Activated T-cell treated with anti-CD3 and anti-CD28 coated beads for 1 hour (primary cell): Measurements from ENCODE around the gene ZDBF2.
"Not testable (repeated sequence)": the region's sequence is repeated elsewhere in the genome, so short reads cannot be mapped to it uniquely, and the experiment has no call there.

Source experiments
- DNase-seq: peaks from one replicate; pipeline ENCODE4 v3.0.0-alpha.2; 2020; ENCODE audit warnings: low read depth

ZDBF2 gene

DNA sequence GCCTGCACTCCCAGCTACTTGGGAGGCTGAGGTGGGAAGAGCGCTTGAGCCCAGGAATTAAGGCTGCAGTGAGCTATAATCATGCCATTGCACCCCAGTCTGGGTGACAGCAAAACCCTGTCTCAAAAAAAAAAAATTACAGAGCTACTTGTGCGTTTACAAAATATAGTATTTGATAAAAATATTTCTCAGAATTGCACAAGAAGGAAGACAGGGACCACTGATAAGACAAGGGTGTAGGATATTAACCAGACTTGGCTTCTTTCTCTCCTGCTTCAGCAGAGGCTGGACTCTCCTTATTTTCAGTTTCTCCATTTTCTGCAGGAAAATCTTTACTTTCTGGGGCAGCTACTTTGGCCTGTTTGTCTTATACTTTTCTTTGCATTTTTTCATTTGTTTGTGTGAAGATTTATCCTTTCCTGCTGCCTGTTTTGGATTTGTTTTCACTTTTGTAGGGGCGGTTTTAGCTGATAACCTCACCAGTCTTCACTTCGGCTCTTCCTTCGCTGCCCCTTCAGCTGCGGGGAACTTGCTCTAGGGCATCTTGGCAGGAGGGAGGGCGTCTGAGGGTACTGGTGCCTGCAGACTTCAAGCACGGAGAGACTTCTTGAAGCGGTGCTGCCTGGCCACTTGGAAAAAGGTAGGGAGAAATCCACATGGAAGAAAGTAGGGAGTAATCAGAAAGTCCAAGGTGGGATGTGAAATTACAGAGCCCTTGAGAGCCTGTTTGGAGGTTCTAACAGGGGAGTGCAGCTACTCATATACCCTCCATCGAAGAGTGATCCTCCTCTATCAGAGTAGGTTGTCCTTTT is 14.9 kb upstream of the ZDBF2 start:
- DNase-seq, result no peak

DNA sequence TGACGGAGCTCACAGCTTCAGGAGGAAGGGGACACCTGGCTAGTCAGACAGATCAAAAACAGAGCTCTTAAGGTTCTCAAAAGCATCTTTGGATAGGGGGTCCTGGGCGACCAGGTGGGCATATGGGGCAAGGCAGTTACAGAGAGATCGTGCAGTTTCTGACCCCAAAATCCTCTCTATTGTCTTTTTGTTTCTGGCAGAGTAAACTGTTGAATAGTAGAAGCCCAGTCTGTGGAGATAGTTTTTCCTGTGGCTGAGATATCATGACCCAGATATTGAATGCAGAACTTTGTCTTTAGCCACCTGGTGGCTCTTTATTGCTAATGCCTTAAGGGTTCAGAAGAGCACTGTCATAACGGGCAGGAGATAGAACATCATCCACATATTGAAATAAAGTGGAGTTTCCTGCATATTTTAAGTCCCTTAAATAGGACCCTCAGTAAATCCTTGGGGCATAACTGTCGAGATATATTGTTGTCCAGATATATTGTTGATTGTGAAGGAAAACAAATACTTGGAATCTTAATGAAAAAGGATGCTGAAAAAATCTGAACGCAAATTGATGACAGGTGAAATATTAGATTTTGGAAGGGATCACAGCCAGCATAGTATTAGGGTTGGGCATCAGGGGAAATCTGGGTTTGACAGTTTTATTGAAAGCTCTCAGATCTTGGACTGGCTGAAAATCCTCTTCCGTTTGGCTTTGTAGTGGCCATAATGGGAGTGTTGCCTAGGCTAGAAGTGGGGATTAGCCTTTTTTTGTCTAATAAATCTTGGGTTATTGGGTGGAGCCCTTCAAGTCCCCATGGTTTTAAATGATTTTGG is 14.1 kb upstream of the ZDBF2 start:
- DNase-seq, result no peak

DNA sequence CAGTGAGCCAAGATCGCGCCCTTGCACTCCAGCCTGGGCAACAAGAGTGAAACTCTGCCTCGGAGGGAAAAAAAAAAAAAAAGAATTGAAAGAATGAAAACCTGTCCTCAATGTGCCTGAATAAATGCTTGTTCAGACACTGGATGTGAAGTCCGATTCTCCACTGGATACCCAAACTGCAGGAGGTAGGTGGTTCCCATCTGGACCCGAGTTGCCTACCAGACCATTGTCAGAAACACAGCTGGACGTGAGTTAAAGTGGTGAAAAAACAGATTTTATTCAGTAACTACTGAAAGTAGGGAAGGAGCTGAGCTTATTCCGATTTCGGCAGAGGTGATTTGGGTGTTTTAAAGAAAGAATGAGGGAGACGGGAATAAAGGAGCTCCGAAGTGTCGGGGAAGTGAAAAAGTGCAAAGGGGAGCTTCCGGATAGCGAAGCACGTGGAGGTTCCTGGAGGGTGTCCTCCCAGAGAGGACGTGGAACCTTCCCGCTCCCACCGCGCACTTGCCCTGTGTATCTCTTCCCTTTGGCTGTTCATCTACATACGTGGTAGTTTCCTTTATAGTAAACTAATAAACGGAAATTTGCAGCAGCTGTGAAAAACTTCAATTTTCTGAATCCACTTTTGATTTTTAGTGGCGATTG is 10.4 kb upstream of the ZDBF2 start:
- no peak for DNase-seq

DNA sequence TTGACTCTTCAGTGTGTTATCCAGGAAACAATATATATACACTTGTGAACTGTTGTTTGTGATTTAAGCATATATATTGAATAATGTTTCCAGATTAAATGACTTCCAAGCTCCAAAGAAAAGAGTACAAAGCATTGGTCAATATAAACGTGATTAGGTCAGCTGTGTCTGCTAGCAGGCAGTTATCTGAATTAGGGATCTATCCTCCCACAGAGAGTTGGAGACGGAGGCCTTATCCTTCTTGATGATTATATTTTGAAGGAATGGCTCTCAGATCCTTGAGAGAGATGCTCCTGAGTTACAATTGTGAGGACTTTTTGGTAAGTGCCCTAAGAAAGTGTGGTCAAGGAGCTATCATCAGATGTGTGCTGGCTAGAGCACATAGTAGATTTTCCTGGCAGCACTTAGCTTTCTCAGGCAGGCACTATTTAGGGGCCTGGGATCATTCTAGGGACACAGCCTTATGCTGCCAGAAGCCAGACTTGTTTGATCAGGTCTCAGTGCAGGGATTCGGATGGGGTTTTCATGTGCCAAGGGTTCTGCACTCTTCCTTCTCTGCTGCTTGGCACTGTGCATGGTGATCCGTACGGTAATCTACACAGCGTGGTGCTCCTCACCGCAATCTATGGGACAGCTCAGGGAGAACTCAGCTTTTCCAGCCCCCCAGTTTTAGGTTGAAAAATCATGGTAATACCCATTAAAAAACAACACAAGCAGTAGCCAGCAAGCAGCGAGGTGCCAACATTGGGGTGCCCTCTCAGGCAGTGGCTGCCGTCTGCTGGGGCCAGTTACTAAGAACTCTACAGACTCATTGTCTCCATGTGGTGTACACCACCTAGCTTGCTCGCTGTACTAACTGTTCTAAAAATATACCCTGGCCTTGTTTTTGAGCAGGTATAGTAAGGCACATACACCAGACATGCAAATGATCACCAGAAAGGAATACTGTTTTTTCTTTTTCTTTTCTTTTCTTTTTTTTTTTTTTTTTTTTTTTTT is 8.0 kb upstream of the ZDBF2 start:
- DNase-seq, result no peak

DNA sequence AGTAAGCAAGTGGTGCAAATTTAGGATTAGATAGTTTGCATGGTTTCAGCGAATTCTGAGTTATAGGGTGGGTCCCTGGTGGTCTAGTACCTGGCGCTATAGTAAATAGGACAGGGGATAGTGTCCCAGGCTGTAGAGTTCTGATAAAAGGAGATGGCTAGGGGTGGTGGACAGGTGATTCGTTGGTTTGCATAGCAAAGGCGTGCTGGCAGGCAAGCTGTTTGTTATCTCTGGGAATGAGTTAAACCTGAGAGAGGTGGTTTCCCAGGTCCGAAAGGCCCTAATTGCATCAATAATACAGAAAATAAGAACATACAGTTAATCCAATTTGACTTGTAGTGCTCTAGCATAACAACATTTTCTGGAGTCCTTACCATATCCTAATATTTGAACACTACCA is 6.9 kb upstream of the ZDBF2 start:
- DNase-seq, result no peak

DNA sequence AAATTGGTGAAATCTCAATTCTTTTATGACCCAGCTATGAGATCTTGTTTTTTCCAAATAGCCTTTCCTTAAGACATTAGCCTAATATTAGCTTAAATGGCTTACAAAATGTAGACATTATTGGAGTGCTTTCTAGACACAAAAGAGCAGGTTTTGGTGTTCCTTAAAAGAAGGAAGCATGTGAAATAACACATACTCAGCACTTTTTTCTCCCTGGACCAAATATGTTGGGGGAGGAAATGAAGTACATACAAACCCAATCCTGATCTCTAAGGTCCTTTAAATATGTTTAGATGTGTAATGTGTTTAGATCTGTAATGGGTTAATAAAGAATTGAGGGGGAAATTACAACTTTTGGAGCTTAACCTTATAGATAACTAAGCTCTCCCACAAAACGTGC is 3.4 kb upstream of the ZDBF2 start:
- no peak for DNase-seq

DNA sequence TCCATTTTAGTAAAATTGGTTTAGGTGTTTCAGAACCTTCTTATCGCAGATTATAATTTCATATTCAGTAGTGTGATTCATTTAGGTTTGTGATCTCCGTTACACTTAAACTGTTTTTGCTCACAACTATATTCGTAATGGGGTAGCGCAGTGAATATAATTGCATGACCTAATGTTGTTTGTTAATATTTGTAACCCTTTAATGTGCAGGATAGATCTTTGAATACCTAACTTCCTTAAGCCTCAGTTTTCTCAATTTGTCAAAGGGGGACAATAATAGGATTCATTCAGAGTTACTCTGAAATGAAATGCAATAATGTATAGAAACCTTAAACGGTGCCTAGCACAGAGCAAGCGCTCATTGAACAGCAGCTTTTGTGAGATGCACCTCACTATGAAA is 558 bp upstream of the ZDBF2 start:
- DNase-seq, result no peak

DNA sequence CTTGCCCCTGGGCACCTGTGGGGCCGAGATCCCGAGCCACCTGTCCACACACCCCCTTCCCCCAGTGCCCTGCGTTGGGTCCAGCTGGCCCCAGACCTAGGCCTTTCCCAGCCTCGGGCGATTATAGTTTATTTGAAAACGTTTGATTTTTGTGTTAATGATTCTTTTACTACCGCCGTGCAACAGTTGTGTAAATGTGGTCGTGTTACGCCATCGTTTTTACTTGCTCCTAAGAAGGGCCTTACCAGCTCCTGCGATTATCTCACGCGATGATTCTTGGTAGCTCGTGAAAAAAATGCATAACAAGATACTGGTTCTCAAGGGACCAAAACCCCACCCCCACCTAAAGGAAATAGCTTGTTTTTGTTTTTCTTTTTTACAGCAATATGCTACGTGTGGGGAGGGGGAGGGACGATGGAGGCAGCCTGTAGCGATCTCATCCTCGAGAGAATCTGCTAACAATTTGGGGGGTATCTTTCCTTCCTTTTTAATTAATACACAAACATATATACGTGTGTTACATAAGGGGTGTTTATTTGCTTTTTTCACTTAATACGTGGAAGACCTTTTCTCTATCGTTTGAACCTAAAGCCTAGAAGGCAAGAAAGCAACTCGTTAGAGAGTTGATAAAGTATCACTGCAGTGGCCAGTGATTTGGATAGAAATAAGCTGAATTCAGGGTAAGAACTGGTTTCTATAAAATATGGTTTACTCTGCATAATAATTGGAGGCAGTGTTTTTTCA is 1.0 kb downstream of the ZDBF2 start:
- no peak for DNase-seq

DNA sequence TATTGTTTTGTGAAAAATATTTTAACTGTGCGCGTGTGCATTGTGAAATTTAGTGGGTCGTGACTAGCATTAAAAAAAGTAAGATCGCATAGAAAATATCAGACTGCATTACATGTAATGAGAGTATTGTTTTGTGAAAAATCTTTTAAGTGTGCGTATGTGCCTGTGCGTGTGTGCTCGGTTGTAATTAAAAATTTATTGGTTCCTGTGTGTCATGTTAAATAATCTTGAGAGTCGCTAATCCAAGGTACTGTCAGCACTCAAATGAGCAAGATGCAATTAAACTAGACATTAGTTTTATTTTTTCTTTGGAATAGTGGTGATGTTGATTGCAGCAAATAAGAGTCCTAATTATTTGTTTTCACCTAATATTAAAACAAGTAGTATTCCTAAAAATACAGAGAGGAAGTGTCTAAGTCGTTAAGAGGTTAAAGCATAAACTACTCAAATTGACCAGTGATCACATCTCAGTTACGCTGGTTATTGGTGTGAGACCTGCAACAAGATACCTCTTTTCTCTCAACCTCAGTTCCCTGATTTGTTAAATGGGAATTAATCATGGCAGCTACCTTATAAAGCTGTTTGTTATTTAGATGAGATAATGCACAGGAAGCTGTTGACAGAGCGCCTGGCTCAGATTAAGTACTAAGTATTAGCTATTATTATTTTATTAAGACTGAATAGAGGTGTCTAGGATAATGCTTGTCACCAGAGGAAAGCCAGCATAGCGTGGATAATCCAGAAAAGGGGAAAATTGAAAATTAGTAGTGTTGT is 1.9 kb downstream of the ZDBF2 start:
- DNase-seq, result no peak

DNA sequence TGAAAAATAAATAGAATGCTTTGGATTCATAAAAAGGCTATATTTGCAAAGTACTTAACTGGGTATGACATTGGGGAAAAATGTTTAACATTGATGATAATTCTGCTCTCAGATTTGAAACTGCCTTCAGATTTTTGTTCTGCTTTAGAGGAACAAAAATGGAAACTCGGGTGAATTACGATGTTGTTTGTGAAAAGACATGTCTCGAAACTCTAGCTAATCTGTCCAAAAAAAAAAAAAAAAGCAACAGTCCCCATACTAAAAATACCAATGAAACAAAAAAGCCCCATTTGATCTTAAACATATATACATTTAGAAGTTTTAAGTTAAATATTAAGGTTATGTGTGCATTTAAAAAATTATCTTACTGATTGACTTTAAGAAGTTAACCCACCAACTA is 3.0 kb downstream of the ZDBF2 start:
- DNase-seq, result no peak

DNA sequence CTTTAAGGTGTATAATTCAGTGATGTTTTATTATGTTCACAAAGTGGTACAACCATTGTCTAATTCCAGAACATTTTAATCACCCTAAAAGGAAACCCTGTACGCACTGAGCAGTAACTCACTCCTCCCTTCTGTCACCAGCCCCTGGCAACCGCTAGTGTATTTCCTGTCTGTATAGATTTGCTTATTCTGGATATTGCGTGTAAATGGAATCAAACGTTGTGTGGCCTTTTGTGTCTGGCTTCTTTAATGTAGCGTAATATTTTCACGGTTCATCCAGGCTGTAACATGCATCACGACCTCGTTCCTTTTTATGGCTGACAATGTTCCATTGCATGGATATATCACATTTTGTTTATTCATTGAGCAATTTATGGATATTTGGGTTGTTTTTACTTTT is 8.3 kb downstream of the ZDBF2 start:
- no peak for DNase-seq

DNA sequence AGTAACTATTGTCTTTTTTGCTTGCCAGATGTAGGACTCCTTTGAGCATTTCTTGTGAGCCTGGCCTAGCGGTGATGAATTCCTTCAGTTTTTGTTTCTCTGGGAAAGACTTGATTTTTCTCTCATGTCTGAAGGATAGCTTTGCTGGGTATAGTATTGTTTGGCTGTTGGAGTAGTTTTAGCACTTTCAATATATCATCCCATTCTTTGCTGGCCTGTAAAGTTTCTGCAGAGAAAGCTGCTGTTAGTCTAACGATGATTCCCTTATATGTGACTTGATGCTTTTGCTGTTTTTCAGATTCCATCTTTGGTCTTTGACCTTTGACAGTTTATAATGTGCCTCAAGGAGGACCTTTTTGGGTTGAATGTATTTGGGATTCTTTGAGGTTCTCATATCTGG is 12.7 kb downstream of the ZDBF2 start:
- DNase-seq, result no peak

DNA sequence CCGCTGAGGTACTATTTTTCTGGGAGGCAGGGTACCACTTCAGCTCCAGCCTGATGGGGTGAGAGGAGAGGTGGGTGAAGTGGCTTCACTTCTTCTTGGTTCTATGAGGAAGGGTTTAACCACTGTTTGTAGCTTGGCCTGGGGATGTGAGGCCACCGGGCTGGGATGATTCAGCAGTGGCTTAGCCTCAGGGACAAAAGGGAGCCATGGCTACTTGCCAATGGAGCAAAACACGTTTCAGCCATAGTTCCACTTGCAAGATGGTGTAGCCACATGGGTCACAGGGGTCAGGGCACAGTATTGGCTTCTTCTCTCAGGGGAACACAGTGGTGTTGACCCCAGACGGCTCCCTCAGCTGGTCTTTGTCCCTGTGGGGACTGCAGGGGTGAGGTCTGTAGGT is 14.9 kb downstream of the ZDBF2 start:
- no peak for DNase-seq

DNA sequence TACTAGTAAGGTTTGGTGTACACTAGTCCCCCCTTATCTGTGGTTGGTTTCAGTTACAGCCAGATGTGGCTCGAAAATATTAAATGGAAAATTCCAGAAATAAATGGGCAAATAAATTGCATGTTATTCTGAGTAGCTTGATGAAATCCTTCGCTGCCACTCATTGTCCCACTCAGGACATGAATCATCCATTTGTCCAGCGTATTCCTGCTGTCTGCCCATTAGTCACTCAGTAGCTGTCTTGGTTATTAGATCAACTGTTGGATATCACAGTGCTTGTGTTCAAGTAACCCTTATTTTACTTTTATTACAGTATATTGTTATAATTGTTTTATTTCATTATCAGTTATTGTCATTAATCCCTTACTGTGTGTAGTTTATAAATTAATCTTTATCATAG is 21.7 kb downstream of the ZDBF2 start:
- DNase-seq, result no peak

DNA sequence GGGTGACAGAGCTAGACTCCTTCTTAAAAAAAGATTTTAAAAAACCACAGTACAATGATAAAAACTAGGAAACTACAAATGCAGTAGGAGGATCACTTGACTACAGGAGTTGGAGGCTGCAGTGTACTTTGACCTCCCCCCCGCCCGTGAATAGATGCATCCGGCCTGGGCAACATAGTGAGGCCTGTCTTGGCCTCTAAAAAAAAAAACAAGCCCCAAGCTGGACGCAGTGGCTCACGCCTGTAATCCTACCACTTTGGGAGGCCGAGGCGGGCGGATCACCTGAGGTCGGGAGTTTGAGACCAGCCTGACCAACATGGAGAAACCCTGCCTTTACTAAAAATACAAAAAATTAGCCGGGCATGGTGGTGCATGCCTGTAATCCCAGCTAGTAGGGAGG is 25.1 kb downstream of the ZDBF2 start:
- not testable (repeated sequence) for DNase-seq

DNA sequence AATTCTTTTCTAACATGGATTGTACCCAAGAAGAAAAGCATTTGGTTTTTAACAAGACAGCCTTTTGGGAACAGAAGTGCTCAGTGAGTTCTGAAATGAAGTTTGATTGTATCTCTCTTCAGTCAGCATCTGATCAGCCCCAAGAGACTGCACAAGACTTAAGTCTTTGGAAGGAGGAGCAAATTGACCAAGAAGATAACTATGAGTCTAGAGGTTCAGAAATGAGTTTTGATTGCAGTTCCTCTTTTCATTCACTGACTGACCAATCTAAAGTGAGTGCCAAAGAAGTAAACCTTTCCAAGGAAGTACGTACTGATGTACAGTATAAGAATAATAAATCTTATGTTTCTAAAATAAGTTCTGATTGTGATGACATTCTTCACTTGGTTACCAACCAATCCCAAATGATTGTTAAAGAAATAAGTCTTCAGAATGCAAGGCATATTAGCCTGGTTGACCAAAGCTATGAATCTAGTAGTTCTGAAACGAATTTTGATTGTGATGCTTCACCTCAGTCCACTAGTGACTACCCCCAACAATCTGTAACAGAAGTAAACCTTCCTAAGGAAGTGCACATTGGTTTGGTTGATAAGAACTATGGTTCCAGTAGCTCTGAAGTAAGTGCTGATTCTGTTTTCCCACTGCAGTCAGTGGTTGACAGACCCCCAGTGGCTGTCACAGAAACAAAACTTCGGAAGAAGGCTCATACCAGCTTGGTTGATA is 31.2 kb downstream of the ZDBF2 start:
- no peak for DNase-seq

DNA sequence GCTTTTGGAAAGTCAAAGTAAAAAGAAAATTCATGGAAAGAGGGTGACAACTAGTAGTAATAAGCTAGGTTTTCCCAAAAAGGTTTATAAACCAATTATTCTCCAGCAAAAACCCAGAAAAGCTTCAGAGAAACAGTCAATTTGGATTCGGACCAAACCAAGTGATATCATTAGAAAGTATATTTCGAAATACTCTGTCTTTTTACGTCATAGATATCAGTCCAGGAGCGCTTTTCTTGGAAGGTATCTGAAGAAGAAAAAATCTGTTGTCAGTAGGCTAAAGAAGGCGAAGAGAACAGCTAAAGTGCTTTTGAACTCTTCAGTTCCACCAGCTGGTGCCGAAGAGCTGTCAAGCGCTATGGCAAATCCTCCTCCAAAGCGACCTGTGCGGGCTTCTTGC is 36.6 kb downstream of the ZDBF2 start:
- DNase-seq, result no peak

DNA sequence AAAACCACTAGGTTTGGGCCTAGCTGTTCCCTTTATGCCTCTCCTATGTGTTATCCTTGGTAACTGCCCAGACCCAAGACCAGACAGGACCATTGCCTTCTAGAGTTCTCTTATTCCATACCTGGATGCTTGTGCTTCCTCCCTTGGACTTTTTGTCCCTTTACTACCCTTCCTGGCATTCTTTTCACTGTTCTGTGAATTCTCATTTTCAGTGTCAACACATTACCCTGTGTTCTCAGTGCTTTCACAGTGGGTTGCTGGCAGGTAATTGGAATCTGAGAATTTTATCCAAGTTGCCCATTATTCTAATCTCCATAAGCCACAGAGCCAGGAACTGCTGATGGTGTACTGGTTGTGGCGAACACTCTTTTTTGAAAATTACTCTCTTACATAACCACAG is 41.7 kb downstream of the ZDBF2 start:
- DNase-seq, result no peak

DNA sequence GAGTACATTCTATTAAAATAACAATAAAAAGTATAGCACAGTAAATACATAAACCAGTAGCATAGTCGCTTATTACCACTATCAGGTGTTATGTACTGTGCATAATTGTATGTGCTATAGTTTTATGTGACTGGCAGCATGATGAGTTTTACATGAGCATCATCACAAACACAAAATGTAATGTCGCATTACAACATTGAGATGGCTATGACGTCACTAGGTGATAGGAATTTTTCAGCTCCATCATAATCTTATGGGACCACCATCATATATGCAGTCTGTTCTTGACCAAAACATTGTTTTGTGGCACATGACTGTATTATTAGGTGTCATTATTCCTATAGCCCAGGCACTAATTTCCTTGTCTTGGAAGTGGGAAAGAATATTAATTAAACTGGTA is 48.6 kb downstream of the ZDBF2 start:
- no peak for DNase-seq

DNA sequence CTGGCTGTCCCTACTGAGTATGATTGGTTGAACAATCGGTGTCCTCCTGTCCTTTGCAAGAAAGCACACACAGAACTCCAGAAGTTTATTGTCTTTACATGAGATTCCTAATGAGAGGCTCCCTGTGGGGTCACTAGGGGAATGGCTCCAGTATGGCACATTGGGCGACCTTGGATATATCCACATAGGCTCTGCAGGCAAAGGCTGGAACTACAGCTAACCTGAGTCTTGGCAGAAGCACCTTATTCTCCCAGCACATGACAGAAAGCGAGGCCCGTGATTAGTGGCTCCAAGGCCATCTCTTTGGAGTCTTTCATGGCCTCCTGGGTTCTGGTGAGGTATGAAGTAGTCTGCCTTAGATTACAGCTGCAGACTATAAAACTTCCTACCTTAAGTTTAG is 49.0 kb downstream of the ZDBF2 start:
- no peak for DNase-seq
